Panc1 (cell line): Measurements from ENCODE around the gene TRPC4AP. TPM values are rescaled to one million over a fixed set of nuclear protein-coding genes. Genes with fewer than 3 reads are reported as not detected.

Experiments used
- ATAC-seq: fragments of 200-7000 bp; cut with Tn5 transposase; 2 replicates; pipeline ENCODE4 v1.9.1; 2020; ENCODE audit warnings: mild to moderate bottlenecking, moderate library complexity
- BruUV-seq: library from RNA; stranded (reverse); fragments of 400-500 nt; replicated peaks from 2 replicates; lab custom pipeline; 2021; lab: Mats Ljungman, UMichigan
- CTCF ChIA-PET: fragments of 300-600 bp; sonication (Branson Sonifier 250); formaldehyde crosslinking; loops from one replicate; lab custom pipeline; 2022; ENCODE audit warnings: antibody characterized with exemption; lab: Charles Lee
- POLR2A ChIA-PET: fragments of 300-600 bp; sonication (Branson Sonifier 250); formaldehyde crosslinking; loops from one replicate; lab custom pipeline; 2022; ENCODE audit warnings: antibody characterized with exemption; lab: Charles Lee
- DNase-seq: peaks from one replicate; pipeline ENCODE4 v3.0.0-alpha.2; 2010; ENCODE audit warnings: low read depth, low spot score
- H3K27ac ChIP-seq: 2 replicates; pipeline ENCODE4 v1.5.1; 2011; ENCODE audit warnings: mild to moderate bottlenecking, low read length, inconsistent platforms
- H3K27me3 ChIP-seq: fragments of 200-500 bp; sonication (Bioruptor generic); 2 replicates; pipeline ENCODE4 v1.6.0; 2014; ENCODE audit warnings: low read length, inconsistent platforms; ENCODE audit not compliant: control insufficient read depth, insufficient read depth
- H3K36me3 ChIP-seq: fragments of 200-500 bp; sonication (Bioruptor generic); 2 replicates; pipeline ENCODE4 v1.5.1; 2014; ENCODE audit warnings: inconsistent platforms, mild to moderate bottlenecking, low read length, moderate library complexity; ENCODE audit not compliant: control insufficient read depth, insufficient read depth
- H3K4me1 ChIP-seq: 2 replicates; pipeline ENCODE4 v1.5.1; 2011; ENCODE audit warnings: inconsistent platforms, mild to moderate bottlenecking, low read length, moderate library complexity; ENCODE audit not compliant: control insufficient read depth, insufficient read depth
- H3K4me3 ChIP-seq, 2 experiments: 2 replicates each; pipeline ENCODE4 v1.5.1; 2011 to 2012; ENCODE audit warnings: low read depth in 2 of 2, low read length in 2 of 2, mild to moderate bottlenecking in 2 of 2, inconsistent platforms in 1 of 2, moderate library complexity in 1 of 2
- H3K9me3 ChIP-seq: fragments of 200-500 bp; sonication (Bioruptor generic); 2 replicates; pipeline ENCODE4 v1.5.1; 2014; ENCODE audit warnings: low read depth, mild to moderate bottlenecking, inconsistent platforms, low read length, moderate library complexity; ENCODE audit not compliant: control insufficient read depth, insufficient read depth
- POLR2AphosphoS5 ChIP-seq: IDR thresholded peaks from 2 replicates; pipeline ENCODE4 v1.6.1; 2012; ENCODE audit warnings: mild to moderate bottlenecking, low read depth, low read length, moderate library complexity
- SIN3A ChIP-seq: IDR thresholded peaks from 2 replicates; pipeline ENCODE4 v1.6.1; 2012; ENCODE audit warnings: low read depth, mild to moderate bottlenecking, low read length, moderate library complexity, borderline replicate concordance; ENCODE audit not compliant: insufficient read depth
- TCF7L2 ChIP-seq: IDR thresholded peaks from 2 replicates; pipeline ENCODE4 v1.6.1; 2011; ENCODE audit warnings: mild to moderate bottlenecking, low read depth, low read length, inconsistent platforms
- in situ Hi-C: cut with HindIII; loops from 2 replicates; pipeline ENCODE4 v1.10.0; 2016; ENCODE audit warnings: low sequenced_read_pairs, low pct_unique_long_range_greater_than_20kb
- intact Hi-C: fragments of 100-400 bp; cut with micrococcal nuclease; formaldehyde crosslinking; loops from one replicate; pipeline ENCODE4 v1.10.0; 2022; ENCODE audit not compliant: unreplicated experiment
- total RNA-seq: library from RNA; stranded (reverse); gene quantifications from one replicate; pipeline ENCODE4 v1.2.1, GENCODE V29; 2021; ENCODE audit not compliant: unreplicated experiment
- TF ChIP-seq, protein P1 (sequence below), 2 experiments: IDR thresholded peaks; 2 replicates each; pipeline ENCODE4 v1.6.1; 2011 to 2012; ENCODE audit warnings: low read depth in 2 of 2, control low read depth in 1 of 2, low read length in 1 of 2, mild to moderate bottlenecking in 1 of 2, moderate library complexity in 1 of 2; ENCODE audit not compliant: insufficient read depth in 1 of 2
- TF ChIP-seq, protein P2 (sequence below): fragments of 450-650 bp; IDR thresholded peaks from 2 replicates; pipeline ENCODE4 v1.5.1; 2017; ENCODE audit warnings: mild to moderate bottlenecking

Gene TRPC4AP
- total RNA-seq, 1 experiment from 2014 or later, result 48.4 TPM

DNA sequence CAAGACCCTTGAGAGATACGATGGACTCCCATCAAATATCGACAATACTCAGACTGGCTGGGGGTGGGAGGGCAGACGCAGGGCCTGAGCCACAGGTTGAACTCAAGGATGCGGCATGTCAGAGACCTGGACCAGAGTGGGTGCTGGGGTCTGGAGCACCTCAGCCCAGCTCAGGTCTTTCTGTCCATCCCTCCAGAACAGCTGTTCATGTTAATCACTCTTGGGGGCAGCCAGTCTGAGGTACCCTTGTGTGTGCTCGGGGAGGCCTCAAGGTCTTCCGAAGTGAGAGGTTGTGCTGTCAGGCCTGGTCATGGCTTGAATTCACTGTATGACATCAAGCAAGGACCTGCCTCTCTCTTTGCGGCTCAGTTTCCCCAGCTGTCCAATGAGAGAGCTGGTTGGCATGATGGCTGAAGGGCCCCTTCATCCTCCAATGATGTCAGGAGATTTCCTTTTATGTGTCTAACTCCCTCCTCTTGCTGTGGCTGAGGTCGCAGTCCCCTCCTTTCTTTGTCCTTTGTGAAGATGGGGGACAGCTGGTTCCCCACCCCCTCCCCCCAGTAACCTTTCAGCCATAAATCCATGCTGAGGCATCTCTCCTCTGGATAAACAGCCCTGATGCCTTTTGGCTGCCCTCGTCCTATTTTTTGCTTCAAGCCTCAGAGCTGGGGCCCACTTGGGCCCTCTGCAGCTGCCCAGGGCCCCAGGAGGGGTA, 121.6 kb downstream of the TRPC4AP start:
- Histone ChIP-seq H3K27ac (no peak overlapping the region), H3K4me3 (no peak overlapping the region), H3K27me3 (no peaks in the 10 kb centered on the region), H3K9me3 (no peaks in the 10 kb centered on the region), H3K4me1 (no peaks in the 10 kb centered on the region), H3K36me3 (no peaks in the 10 kb centered on the region)
- BruUV-seq, result no TSS peak
- DNase-seq (no peak), ATAC-seq (no peak)
- intact Hi-C loops (no loop called here), in situ Hi-C loops (no loop called here)
- POLR2A ChIA-PET, result no interaction called here
- CTCF ChIA-PET, result no interaction called here
- TF ChIP-seq POLR2AphosphoS5 (no peak), SIN3A (no peak), TCF7L2 (no peak)
- TF ChIP-seq, protein P1, sequence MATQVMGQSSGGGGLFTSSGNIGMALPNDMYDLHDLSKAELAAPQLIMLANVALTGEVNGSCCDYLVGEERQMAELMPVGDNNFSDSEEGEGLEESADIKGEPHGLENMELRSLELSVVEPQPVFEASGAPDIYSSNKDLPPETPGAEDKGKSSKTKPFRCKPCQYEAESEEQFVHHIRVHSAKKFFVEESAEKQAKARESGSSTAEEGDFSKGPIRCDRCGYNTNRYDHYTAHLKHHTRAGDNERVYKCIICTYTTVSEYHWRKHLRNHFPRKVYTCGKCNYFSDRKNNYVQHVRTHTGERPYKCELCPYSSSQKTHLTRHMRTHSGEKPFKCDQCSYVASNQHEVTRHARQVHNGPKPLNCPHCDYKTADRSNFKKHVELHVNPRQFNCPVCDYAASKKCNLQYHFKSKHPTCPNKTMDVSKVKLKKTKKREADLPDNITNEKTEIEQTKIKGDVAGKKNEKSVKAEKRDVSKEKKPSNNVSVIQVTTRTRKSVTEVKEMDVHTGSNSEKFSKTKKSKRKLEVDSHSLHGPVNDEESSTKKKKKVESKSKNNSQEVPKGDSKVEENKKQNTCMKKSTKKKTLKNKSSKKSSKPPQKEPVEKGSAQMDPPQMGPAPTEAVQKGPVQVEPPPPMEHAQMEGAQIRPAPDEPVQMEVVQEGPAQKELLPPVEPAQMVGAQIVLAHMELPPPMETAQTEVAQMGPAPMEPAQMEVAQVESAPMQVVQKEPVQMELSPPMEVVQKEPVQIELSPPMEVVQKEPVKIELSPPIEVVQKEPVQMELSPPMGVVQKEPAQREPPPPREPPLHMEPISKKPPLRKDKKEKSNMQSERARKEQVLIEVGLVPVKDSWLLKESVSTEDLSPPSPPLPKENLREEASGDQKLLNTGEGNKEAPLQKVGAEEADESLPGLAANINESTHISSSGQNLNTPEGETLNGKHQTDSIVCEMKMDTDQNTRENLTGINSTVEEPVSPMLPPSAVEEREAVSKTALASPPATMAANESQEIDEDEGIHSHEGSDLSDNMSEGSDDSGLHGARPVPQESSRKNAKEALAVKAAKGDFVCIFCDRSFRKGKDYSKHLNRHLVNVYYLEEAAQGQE (IDR thresholded peaks at IDR 0.05; ENCODE audit: insufficient read depth in 1 of 2, low read depth in 2 of 2, low read length in 1 of 2), result no peak
- TF ChIP-seq, protein P2, sequence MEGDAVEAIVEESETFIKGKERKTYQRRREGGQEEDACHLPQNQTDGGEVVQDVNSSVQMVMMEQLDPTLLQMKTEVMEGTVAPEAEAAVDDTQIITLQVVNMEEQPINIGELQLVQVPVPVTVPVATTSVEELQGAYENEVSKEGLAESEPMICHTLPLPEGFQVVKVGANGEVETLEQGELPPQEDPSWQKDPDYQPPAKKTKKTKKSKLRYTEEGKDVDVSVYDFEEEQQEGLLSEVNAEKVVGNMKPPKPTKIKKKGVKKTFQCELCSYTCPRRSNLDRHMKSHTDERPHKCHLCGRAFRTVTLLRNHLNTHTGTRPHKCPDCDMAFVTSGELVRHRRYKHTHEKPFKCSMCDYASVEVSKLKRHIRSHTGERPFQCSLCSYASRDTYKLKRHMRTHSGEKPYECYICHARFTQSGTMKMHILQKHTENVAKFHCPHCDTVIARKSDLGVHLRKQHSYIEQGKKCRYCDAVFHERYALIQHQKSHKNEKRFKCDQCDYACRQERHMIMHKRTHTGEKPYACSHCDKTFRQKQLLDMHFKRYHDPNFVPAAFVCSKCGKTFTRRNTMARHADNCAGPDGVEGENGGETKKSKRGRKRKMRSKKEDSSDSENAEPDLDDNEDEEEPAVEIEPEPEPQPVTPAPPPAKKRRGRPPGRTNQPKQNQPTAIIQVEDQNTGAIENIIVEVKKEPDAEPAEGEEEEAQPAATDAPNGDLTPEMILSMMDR, result no peak

- ChIA-PET CTCF (no interaction called here), POLR2A (no interaction called here)
- DNase-seq (no peak), ATAC-seq (no peak)
- intact Hi-C loops (no loop called here), in situ Hi-C loops (no loop called here)
- BruUV-seq, result no TSS peak
- no peak overlapping the region for H3K4me3 ChIP-seq
- TF ChIP-seq, protein P2, result no peak
- no peak for TF ChIP-seq SIN3A
- no peak for TF ChIP-seq TCF7L2
- TF ChIP-seq POLR2AphosphoS5, result no peak
- TF ChIP-seq, protein P1 (IDR thresholded peaks at IDR 0.05; ENCODE audit: insufficient read depth in 1 of 2, low read depth in 2 of 2, low read length in 1 of 2), result no peak
- no peaks in the 10 kb centered on the region for H3K9me3 ChIP-seq
- H3K4me1 ChIP-seq, result no peaks in the 10 kb centered on the region
- no peaks in the 10 kb centered on the region for H3K27me3 ChIP-seq
- H3K27ac ChIP-seq, result no peak overlapping the region
- H3K36me3 ChIP-seq, result no peaks in the 10 kb centered on the region
Measured at GRCh38 chr20:34970193-34970840, 122.3 kb downstream of the TRPC4AP start.
